Skeletal muscle satellite cell (primary cell): ENCODE data around the gene MARCKS.

Source experiments
- H3K27me3 ChIP-seq: 2 replicates; pipeline ENCODE4 v1.7.0; 2013; ENCODE audit warnings: low read length; ENCODE audit not compliant: control insufficient read depth, insufficient read depth
- H3K36me3 ChIP-seq: 2 replicates; pipeline ENCODE4 v1.7.0; 2013; ENCODE audit warnings: mild to moderate bottlenecking, control low read depth, low read length; ENCODE audit not compliant: insufficient read depth
- H3K4me1 ChIP-seq: 2 replicates; pipeline ENCODE4 v1.7.0; 2013; ENCODE audit warnings: low read length; ENCODE audit not compliant: control insufficient read depth, insufficient read depth
- H3K4me2 ChIP-seq: 2 replicates; pipeline ENCODE4 v1.7.0; 2013; ENCODE audit warnings: mild to moderate bottlenecking, low read length
- H3K4me3 ChIP-seq: 2 replicates; pipeline ENCODE4 v1.7.0; 2013; ENCODE audit warnings: low read length
- H3K9ac ChIP-seq: 2 replicates; pipeline ENCODE4 v1.7.0; 2013; ENCODE audit warnings: mild to moderate bottlenecking, low read depth, low read length, moderate library complexity
- H3K9me3 ChIP-seq: replicated peaks from 2 replicates; pipeline ENCODE4 v1.7.0; 2013; ENCODE audit warnings: mild to moderate bottlenecking, control low read depth, low read length

The MARCKS gene

DNA sequence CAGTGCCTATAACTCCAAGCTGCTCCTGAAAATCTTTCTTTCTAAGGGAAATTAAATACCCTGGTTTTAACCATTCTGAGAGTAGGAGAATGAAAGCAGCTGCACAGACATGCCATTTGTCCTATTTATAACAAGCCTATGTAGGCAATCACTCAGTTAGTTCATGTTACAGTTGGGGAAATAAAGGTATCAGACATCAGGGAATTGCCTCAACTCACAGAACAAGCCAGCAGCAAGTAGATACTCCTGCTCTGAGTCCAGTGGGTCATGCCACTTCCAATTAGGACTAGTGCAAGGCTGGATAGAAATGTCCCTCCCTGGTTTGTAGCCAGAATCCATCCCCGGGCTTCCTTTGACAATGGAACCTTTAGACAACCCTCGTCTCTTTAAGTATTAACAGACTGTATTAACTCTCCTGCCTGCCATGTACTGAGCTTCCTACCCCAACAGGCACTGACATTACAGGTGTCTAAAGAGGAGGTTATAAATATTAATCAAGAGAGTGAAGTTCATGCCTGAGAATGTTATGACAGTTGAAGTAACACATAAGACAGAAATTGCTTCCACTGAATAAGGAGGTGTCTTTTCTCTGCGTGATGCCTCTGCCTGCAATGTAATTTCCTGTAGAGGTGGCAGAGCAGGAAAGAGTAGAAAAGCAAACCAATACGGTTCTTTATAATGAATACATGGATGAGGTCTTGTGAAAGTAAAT, 28.0 kb upstream of the MARCKS start:
- H3K4me2 ChIP-seq: no peak overlapping the region
- no peak overlapping the region for H3K9ac ChIP-seq

DNA sequence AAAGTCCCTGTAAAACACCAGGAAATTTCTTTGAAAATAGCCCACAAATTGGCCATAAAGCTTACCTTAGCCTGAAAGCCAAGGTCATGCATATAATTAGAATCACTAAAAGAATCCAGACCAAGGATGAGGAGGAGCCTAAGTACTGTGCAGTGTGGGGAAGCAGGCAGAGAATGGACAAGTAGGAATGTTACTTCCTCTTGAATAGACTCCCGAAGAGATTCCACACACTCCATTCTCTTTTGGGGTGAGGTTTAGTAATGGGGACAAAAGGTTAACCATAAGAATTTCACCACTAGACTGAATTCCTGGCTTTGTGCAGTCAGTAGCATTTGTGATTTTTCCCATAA, 27.5 kb upstream of the MARCKS start:
- H3K27me3 ChIP-seq: no peaks in the 10 kb centered on the region
- no peaks in the 10 kb centered on the region for H3K36me3 ChIP-seq
- peaks cover 15% of the 10 kb centered on the region for H3K4me1 ChIP-seq
- H3K9me3 ChIP-seq: no peaks in the 10 kb centered on the region
- H3K9ac ChIP-seq: no peak overlapping the region
- H3K4me2 ChIP-seq: no peak overlapping the region
- no peak overlapping the region for H3K4me3 ChIP-seq

More for the DNA sequence above, 28.0 kb upstream of the MARCKS start:
- no peaks in the 10 kb centered on the region for H3K36me3 ChIP-seq
- H3K4me3 ChIP-seq: no peak overlapping the region
- no peaks in the 10 kb centered on the region for H3K9me3 ChIP-seq
- H3K4me1 ChIP-seq: peaks cover 15% of the 10 kb centered on the region
- no peaks in the 10 kb centered on the region for H3K27me3 ChIP-seq

DNA sequence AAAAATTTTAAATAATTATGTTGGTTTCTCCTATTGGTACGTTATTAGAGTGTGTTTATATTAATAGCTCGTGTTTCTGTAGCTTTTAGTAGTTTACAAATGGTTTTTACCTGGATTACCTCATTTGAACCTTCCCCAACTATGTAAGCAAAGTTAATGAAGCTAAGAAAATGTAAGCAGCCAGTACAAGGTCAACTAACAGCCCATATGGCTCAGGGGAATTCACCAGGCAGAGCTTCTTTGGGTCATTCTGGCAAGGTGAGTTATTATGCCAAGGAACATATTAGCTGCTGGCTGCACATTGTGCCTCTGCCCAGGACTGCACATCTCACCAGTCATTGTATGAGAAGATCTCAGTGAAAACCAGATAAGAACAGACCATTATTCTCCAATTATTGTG, 27.0 kb upstream of the MARCKS start:
- no peaks in the 10 kb centered on the region for H3K36me3 ChIP-seq
- H3K4me2 ChIP-seq: no peak overlapping the region
- H3K9me3 ChIP-seq: no peaks in the 10 kb centered on the region
- H3K27me3 ChIP-seq: no peaks in the 10 kb centered on the region
- no peak overlapping the region for H3K9ac ChIP-seq
- H3K4me1 ChIP-seq: peaks cover 15% of the 10 kb centered on the region
- H3K4me3 ChIP-seq: no peak overlapping the region

DNA sequence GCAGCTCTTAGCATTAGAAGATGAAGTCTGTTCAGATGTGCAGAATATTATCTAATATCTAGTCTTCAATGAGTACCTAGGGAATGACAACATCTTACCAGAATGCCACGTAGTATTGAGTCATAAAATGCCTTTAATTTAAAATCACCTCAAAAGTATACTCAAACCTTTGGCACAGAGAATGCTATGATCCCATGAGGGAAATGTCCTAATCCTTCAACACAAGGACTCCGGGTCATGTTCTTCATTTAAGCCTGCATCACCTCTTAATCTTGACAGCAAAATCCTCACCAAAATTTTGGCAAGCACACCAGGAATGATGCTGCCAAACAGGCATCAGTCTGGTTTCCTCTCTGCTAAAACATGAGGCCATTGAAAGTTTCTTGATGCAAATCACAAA, 23.6 kb upstream of the MARCKS start:
- Histone ChIP-seq H3K4me3 (no peak overlapping the region), H3K36me3 (no peaks in the 10 kb centered on the region), H3K4me2 (no peak overlapping the region), H3K27me3 (no peaks in the 10 kb centered on the region), H3K4me1 (peaks cover 6% of the 10 kb centered on the region), H3K9ac (no peak overlapping the region), H3K9me3 (no peaks in the 10 kb centered on the region)

DNA sequence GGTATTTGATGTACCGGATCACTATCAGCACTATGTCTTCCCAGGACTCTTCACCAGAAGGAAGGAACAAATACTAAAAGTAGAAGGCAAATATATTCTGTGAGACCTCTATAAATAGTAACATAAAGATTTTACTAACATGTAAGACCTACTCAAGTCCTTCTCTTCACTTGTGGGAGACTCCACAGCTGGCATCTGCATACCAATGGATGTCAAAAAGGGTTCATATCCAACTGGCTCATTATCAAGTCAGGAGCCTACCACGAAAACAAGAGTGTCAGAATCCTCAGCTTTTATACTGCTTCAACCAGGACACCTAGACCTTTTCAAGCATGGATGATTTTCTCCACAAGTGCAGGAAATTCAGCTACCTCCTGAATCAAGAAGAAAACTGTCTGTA, 20.0 kb upstream of the MARCKS start:
- peaks cover 6% of the 10 kb centered on the region for H3K4me1 ChIP-seq
- no peak overlapping the region for H3K9ac ChIP-seq
- H3K4me3 ChIP-seq: no peak overlapping the region
- no peaks in the 10 kb centered on the region for H3K9me3 ChIP-seq
- H3K27me3 ChIP-seq: no peaks in the 10 kb centered on the region
- no peak overlapping the region for H3K4me2 ChIP-seq
- no peaks in the 10 kb centered on the region for H3K36me3 ChIP-seq

DNA sequence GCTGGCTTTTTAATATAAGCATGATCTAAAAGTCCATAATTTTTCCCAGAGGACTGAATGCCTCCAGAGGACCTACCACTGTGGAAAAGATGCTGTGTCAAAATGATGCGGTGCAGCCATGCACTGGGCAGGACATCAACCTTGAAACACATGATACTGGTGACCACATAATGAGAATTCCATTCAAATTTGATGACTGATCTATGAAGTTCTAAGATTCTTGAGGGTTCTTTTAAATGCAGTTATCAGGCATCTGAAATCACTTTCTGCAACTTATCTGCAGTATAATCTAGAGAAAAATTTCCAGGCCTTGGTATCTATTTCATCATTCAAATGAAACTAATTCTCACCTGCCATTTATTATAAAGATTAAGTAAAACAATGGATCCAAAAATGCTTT, 15.0 kb upstream of the MARCKS start:
- Histone ChIP-seq H3K9me3 (no peaks in the 10 kb centered on the region), H3K9ac (no peak overlapping the region), H3K36me3 (no peaks in the 10 kb centered on the region), H3K4me3 (no peak overlapping the region), H3K4me1 (no peaks in the 10 kb centered on the region), H3K27me3 (no peaks in the 10 kb centered on the region), H3K4me2 (no peak overlapping the region)

DNA sequence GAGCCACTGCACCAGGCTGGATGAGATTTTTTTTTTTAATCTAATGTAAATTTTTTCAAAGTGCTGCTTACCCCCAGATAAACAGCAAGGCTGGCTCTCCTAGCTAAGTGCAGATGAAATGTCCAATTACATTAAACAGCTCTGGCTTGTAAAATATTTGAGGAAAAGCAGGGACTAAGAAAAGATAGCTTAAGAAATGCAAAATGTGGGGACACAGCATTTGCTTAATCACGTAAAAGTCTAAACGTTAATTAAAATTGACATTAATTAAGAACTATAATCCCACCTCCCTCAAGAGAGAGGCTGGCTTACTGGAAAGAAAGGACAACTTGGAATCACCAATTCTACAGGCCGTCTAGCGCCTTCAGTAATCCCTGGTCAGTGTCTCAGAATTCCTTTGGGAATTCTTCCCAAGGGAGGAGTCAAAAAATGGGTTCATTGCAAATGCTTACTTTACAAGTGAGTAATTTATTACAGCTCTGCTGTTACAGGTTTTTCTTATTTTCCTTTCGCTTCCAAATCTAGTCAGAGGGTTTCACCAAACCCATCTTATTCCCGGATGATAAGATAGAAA, 13.6 kb upstream of the MARCKS start:
- Histone ChIP-seq H3K9ac (no peak overlapping the region), H3K4me3 (no peak overlapping the region), H3K27me3 (no peaks in the 10 kb centered on the region), H3K9me3 (no peaks in the 10 kb centered on the region), H3K4me2 (no peak overlapping the region), H3K4me1 (no peaks in the 10 kb centered on the region), H3K36me3 (no peaks in the 10 kb centered on the region)

DNA sequence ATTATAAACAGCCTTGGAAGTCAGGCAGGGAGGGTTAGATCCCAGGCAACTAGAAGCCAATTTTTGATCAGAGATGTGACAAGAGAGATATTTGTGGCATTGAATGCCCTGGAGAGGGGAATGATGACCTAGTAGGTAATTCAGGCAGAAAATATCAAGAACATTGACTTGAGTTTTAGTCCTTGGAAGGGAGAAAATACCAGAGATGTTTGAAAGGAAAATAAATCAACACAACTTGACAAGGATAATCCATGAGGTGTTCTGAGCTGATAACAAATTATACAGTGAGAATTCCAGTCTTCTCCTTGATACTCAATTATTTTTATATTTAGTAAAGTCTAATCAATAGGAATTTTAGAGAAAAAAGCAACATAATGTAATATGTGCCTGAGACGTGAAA, 10.6 kb upstream of the MARCKS start:
- no peaks in the 10 kb centered on the region for H3K9me3 ChIP-seq
- no peak overlapping the region for H3K4me2 ChIP-seq
- no peaks in the 10 kb centered on the region for H3K4me1 ChIP-seq
- no peaks in the 10 kb centered on the region for H3K36me3 ChIP-seq
- H3K27me3 ChIP-seq: no peaks in the 10 kb centered on the region
- no peak overlapping the region for H3K9ac ChIP-seq
- H3K4me3 ChIP-seq: no peak overlapping the region

DNA sequence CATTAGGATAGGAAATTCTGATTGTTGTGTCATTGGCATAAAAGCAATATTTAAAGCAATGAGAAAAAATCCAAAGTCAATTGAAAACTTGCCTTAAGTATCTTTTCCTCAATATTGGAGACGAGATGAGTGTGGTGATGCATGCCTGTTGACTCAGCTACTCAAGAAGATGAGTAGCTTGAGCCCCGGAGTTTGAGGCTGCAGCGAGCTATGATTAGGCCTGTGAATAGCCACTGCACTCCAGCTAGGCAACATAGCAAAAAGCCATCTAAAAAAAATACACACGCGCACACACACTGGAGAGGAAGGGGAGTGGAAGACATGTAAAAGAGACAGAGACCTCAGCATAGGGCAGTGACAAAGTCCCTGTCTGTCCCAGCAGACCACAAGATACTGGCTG, 9.7 kb upstream of the MARCKS start:
- Histone ChIP-seq H3K9me3 (no peaks in the 10 kb centered on the region), H3K27me3 (no peaks in the 10 kb centered on the region), H3K4me3 (no peak overlapping the region), H3K9ac (no peak overlapping the region), H3K4me1 (no peaks in the 10 kb centered on the region), H3K4me2 (no peak overlapping the region), H3K36me3 (no peaks in the 10 kb centered on the region)

DNA sequence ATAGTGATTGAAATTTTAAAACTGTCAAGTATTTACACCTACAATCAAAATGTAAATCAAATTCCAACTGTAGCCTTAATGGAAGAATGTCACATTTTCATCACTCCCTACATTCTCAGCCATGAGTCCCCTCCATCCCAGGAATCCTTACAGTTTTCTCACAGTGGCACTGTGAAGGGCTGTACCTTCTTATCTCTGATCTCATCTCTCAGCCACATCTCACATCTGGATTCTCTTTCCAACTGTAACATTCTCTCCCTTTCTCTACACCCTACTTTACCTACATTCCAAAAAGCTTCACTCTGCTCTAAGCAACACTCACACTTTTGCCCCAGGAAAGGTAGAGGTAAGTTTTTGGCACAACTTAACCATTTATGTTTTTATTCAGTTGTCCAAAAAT, 8.9 kb upstream of the MARCKS start:
- Histone ChIP-seq H3K4me1 (no peaks in the 10 kb centered on the region), H3K27me3 (no peaks in the 10 kb centered on the region)

DNA sequence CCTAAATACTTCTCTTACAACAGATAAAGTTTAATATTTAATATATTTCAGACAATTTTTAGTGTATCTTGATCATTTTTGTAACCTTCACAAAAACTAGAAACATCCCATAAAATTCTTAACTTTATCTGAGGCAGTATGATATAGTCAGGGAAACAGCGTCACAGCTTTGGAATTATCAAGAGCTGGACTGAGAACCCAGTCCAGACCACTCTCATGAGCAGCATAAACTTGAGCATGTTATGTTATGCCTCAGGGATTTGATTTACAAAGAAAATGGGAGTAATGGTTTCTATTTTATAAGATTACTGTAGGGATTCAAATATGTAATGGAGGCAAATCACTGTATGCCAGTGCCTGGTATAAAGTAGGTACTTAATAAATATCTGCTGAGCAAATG, 8.3 kb upstream of the MARCKS start:
- Histone ChIP-seq H3K4me3 (no peak overlapping the region), H3K36me3 (no peaks in the 10 kb centered on the region), H3K9me3 (no peaks in the 10 kb centered on the region), H3K4me2 (no peak overlapping the region), H3K4me1 (no peaks in the 10 kb centered on the region), H3K27me3 (no peaks in the 10 kb centered on the region), H3K9ac (no peak overlapping the region)

More for the DNA sequence above, 8.9 kb upstream of the MARCKS start:
- Histone ChIP-seq H3K4me2 (no peak overlapping the region), H3K4me3 (no peak overlapping the region), H3K9me3 (no peaks in the 10 kb centered on the region), H3K9ac (no peak overlapping the region), H3K36me3 (no peaks in the 10 kb centered on the region)

DNA sequence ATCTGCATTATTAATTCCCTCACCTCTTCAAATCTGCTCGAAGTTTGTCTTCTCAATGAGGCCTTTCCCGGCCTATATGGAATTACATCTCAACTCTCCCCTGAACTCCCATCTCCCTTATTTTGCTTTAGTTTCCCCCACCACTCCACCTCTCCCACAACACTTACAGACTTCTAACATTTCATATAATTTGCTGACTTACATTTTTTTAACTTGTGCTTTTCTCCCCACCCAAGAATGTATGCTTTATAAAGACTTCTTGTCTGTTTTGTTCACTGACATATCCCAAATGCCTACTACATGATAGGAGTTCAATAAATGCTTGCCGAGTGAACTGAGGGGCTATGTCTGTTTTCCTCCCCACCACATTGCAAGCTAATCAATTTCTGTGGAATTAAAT, 3.9 kb upstream of the MARCKS start:
- Histone ChIP-seq H3K27me3 (no peaks in the 10 kb centered on the region), H3K4me2 (no peak overlapping the region), H3K4me3 (no peak overlapping the region), H3K4me1 (peaks cover 9% of the 10 kb centered on the region), H3K9ac (no peak overlapping the region), H3K9me3 (no peaks in the 10 kb centered on the region), H3K36me3 (no peaks in the 10 kb centered on the region)
